Fibroblast of skin of abdomen (primary cell): ENCODE measurements around the gene THRA.

Experiments
- DNase-seq: peaks from one replicate; pipeline ENCODE4 v3.0.0-alpha.2; 2013

Gene THRA

GRCh38 chr17:40084477-40084876, 21.7 kb downstream of the THRA start:
- DNase-seq: no peak

DNA sequence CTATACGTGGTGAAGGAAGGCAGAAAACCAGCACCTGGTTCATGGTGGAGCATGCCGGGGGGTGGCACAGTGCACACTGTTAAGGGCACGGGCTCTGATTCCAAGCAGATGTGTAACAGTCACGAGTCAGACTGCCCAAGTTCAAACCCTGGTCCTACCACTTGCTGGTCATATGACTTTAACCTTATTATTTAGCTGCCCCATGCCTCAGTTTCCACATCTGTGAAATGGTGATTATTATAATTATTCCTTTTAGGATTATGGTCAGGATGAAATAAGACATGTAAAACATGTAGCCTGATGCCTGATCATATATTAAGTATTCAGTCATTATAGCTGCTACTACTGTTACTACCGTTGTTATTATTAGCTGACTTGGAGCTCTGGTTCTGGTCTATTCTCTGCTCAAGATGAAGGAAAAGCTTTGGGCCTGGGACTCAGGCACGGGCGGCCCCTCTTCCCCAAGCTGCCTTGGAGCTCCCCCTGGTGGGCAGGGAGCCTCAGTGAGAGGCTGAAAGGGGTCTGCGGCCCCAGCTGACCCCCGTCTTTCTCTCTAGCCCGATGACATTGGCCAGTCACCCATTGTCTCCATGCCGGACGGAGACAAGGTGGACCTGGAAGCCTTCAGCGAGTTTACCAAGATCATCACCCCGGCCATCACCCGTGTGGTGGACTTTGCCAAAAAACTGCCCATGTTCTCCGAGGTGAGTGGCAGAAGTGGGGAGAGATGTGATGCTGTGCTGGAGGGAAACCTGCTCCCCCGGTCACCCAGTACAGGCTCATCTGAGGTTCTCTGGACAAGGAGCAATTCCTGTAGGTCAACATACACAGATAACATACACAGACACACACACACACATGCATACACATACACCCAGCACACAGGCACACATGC, 23.6 kb downstream of the THRA start:
- DNase-seq: no peak

- no peak for DNase-seq
These were observed 24.5 kb downstream of the THRA start for GRCh38 chr17:40087049-40087794.

- no peak for DNase-seq
These were observed 25.3 kb downstream of the THRA start for GRCh38 chr17:40087903-40088718.

DNA sequence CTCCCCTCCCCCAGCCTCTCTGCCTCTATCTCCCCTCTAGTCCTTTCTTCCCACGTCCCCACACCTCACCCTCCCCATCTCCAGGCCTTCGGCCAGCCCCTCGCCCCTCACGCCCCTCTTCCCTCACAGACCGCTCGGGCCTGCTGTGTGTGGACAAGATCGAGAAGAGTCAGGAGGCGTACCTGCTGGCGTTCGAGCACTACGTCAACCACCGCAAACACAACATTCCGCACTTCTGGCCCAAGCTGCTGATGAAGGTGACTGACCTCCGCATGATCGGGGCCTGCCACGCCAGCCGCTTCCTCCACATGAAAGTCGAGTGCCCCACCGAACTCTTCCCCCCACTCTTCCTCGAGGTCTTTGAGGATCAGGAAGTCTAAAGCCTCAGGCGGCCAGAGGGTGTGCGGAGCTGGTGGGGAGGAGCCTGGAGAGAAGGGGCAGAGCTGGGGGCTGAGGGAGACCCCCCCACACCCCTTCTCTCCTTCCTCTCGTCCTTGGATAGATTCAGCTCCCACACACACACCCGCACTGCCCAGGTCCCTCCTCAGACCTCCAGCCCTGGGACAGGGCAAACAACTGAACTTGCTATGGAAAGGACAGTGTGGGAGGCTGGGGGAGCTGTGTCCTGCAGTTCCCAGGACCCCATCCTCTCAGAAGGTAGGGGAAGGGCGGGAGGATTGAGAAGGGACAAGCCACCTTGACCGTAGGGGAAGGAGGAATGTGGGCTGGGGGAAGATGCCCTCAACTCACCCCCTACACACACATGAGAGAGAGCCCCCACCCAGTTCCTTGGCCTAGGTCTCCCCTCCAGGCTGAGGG, 26.5 kb downstream of the THRA start:
- DNase-seq: no peak

GRCh38 chr17:40090237-40091119, 27.7 kb downstream of the THRA start:
- DNase-seq: no peak

GRCh38 chr17:40091691-40092397, 29.1 kb downstream of the THRA start:
- DNase-seq: no peak

DNA sequence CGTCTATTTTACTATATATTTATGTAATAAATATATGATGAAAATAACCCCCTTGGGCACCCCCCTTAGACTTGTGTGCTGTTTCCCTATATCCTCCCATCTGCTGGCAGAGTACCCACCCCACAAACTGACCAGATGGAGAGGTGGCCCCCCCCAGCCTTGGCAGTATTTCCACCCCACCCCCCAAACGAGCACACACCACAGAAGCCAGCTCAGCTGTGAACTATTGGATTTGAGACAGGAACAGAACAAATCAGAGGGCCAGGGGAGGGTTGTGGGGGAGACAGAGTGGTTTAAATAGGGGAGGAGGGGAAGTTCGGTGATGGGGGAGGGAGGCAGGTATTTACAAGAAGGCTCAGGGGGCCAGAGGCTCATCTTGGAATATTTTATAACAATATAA, 29.8 kb downstream of the THRA start:
- no peak for DNase-seq

GRCh38 chr17:40093005-40093579, 30.3 kb downstream of the THRA start:
- no peak for DNase-seq

DNA sequence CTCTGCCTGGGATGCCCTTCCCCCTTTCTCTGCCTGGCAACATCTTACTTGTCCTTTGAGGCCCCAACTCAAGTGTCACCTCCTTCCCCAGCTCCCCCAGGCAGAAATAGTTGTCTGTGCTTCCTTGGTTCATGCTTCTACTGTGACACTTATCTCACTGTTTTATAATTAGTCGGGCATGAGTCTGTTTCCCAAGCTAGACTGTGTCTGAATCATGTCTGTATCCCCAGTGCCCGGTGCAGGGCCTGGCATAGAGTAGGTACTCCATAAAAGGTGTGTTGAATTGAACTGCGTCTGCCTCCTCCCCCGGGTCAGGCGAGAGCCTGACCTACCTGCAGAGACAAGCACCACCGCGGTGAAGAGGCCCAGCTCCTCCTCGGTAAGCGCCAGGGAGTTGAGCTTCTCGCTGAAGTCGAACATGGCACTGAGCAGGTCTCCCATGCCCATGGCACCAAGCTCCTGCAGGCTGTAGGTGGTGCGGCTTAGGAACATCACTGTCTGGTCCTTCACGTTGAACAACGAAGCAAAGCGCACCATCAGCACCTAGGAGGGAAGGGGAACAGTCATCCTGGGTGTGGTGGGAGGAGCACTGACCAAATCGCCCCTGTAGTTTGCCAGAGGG, 30.9 kb downstream of the THRA start:
- DNase-seq: no peak

GRCh38 chr17:40094874-40095273, 32.1 kb downstream of the THRA start:
- DNase-seq: no peak

DNA sequence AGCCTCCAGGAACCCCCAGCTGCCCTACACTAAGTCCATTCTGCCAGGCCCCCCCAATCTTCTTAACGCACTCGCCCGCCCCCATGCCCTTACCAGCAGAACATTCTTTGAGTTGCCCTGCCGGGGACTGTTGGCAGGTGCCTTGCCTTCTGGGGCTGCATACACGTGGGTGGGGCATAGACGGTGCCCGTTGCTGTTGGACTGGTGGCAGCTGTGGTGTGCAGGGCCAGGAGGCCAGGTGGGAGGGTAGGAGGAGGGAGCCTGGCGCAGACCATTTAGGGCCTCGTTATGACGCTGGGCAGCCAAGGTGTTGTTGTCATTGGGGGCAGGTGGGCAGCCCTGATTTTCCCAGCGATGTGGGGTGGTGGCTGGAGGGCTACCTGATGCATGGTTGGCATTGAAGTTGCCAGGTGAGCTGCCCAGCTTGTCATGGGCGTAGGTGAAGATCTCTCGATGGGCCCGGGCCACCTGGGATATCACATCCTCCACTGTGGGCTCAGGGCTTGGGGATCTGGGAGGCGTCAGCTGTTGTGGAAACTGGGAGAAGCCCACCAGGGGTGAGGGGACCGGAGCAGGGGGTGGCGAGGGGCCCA, 32.7 kb downstream of the THRA start:
- DNase-seq: no peak

GRCh38 chr17:40095944-40096791, 33.4 kb downstream of the THRA start:
- no peak for DNase-seq

DNA sequence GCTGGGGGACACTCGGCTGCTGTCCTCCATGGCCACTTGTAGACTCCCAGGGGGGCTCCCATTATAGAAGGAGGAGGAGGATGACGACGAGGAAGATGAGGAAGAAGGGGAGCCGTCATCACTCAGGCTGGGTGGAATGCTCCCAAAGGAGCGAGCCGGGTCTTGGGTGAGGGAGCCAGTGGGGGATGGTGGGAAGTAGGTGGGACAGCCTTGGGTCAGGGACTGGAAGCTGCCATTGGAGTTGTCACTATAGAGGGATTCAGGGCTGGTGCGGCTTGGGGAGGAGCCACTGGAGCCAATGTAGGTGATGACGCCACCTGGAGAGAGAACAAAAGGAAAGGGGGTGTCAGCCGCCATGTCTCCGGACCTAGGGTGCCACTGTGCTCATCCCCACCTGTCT, 34.3 kb downstream of the THRA start:
- DNase-seq: no peak

- no peak for DNase-seq
These were observed 35.4 kb downstream of the THRA start for GRCh38 chr17:40097931-40098845.

DNA sequence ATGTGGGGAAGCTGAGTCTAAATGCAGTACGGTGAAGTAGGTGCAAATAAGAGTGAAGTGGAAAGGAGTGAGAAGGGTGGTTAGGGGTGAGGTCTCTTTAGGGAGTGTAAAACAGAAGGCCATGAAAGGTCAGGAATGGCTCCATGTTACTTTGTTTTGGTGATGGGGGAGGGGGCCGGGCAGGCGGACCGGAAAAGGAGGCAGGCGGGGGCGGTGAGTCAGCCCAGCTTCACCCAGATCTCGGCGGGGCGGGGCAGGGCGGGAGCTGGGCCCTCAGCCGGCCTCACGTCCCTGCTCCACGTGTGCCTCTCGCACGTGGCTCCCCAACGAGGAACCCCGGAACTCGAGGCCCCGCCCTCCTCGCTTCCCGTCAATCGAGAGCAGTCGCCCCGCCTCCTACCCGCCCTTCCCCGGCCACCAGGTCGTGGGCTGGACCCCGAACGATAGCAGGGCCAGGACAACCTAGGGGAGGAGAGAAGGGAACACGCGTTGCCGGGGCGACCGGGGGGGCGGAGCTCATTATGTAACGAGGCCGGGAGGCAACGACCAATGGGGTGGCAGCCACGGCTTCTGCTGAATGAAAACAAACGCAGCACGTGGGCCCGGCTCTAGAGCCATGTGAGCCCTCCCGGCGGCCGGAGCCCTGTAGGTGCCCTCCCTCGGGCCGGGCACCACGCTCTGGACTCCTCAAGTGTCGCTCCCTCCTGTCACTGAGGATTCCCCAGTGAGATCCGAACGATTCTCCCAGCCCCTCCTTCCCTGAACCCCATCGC, 36.3 kb downstream of the THRA start:
- peak; percentile 100 for DNase-seq
